ENCODE measurements around the gene ACP6.

DNA sequence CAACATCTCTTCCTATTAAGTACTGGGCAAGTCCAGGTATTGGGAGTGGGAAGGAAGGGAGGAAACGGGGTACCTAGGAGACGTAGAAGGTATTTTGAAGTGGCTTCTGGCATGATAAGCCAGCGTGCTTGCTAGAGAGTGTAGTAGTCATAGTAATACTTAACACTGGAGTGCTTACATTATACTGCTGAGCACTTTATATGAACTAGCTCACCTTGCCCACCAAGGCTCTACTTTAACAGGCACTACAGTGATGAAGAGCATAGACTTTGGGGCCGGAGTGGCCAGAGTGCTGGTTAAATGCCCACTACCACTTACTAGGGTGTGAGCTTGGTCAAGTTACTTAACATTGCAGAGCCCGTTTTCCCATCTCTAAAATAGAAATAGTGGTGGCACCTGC is 61.7 kb downstream of the ACP6 start:
- TF ChIP-seq RNF2 (IDR thresholded peaks at IDR 0.05; ENCODE audit: borderline replicate concordance, low read depth) = no peak
- TF ChIP-seq SMC3 (IDR thresholded peaks at IDR 0.05) = no peak
- TF ChIP-seq, protein P1, sequence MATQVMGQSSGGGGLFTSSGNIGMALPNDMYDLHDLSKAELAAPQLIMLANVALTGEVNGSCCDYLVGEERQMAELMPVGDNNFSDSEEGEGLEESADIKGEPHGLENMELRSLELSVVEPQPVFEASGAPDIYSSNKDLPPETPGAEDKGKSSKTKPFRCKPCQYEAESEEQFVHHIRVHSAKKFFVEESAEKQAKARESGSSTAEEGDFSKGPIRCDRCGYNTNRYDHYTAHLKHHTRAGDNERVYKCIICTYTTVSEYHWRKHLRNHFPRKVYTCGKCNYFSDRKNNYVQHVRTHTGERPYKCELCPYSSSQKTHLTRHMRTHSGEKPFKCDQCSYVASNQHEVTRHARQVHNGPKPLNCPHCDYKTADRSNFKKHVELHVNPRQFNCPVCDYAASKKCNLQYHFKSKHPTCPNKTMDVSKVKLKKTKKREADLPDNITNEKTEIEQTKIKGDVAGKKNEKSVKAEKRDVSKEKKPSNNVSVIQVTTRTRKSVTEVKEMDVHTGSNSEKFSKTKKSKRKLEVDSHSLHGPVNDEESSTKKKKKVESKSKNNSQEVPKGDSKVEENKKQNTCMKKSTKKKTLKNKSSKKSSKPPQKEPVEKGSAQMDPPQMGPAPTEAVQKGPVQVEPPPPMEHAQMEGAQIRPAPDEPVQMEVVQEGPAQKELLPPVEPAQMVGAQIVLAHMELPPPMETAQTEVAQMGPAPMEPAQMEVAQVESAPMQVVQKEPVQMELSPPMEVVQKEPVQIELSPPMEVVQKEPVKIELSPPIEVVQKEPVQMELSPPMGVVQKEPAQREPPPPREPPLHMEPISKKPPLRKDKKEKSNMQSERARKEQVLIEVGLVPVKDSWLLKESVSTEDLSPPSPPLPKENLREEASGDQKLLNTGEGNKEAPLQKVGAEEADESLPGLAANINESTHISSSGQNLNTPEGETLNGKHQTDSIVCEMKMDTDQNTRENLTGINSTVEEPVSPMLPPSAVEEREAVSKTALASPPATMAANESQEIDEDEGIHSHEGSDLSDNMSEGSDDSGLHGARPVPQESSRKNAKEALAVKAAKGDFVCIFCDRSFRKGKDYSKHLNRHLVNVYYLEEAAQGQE (IDR thresholded peaks at IDR 0.05) = no peak
- no peak for TF ChIP-seq CHD2 (IDR thresholded peaks at IDR 0.05; ENCODE audit: low read length, partially characterized antibody)
- TF ChIP-seq, protein P2, sequence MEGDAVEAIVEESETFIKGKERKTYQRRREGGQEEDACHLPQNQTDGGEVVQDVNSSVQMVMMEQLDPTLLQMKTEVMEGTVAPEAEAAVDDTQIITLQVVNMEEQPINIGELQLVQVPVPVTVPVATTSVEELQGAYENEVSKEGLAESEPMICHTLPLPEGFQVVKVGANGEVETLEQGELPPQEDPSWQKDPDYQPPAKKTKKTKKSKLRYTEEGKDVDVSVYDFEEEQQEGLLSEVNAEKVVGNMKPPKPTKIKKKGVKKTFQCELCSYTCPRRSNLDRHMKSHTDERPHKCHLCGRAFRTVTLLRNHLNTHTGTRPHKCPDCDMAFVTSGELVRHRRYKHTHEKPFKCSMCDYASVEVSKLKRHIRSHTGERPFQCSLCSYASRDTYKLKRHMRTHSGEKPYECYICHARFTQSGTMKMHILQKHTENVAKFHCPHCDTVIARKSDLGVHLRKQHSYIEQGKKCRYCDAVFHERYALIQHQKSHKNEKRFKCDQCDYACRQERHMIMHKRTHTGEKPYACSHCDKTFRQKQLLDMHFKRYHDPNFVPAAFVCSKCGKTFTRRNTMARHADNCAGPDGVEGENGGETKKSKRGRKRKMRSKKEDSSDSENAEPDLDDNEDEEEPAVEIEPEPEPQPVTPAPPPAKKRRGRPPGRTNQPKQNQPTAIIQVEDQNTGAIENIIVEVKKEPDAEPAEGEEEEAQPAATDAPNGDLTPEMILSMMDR (IDR thresholded peaks at IDR 0.05) = no peak
- TF ChIP-seq, protein P3, sequence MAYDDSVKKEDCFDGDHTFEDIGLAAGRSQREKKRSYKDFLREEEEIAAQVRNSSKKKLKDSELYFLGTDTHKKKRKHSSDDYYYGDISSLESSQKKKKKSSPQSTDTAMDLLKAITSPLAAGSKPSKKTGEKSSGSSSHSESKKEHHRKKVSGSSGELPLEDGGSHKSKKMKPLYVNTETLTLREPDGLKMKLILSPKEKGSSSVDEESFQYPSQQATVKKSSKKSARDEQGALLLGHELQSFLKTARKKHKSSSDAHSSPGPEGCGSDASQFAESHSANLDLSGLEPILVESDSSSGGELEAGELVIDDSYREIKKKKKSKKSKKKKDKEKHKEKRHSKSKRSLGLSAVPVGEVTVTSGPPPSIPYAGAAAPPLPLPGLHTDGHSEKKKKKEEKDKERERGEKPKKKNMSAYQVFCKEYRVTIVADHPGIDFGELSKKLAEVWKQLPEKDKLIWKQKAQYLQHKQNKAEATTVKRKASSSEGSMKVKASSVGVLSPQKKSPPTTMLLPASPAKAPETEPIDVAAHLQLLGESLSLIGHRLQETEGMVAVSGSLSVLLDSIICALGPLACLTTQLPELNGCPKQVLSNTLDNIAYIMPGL (CRISPR knock-in tag; IDR thresholded peaks at IDR 0.05; ENCODE audit: borderline replicate concordance) = no peak
